HG02678 (cell line): ENCODE results near the gene FRMD3.

Source experiments
- ATAC-seq: cut with Tn5 transposase; IDR thresholded peaks from one replicate; pipeline ENCODE4 v1.9.1; 2021; ENCODE audit warnings: mild to moderate bottlenecking, moderate library complexity; ENCODE audit not compliant: unreplicated experiment

Gene FRMD3

GRCh38 chr9:83294816-83295215 is 243.4 kb downstream of the FRMD3 start:
- no peak for ATAC-seq

- ATAC-seq, result no peak
Observed at GRCh38 chr9:83291196-83291595, 247.0 kb downstream of the FRMD3 start.

- ATAC-seq, result no peak
Observed at GRCh38 chr9:83290692-83291091, 247.5 kb downstream of the FRMD3 start.

GRCh38 chr9:83287021-83287420 is 251.2 kb downstream of the FRMD3 start:
- ATAC-seq, result no peak

GRCh38 chr9:83285445-83286225 is 252.6 kb downstream of the FRMD3 start:
- ATAC-seq, result no peak

GRCh38 chr9:83284746-83285145 is 253.5 kb downstream of the FRMD3 start:
- ATAC-seq, result no peak

- no peak for ATAC-seq
Observed at GRCh38 chr9:83283528-83283927, 254.7 kb downstream of the FRMD3 start.

- no peak for ATAC-seq
Observed at GRCh38 chr9:83281306-83282255, 256.6 kb downstream of the FRMD3 start.

GRCh38 chr9:83280790-83281189 is 257.4 kb downstream of the FRMD3 start:
- ATAC-seq, result no peak

- no peak for ATAC-seq
Observed at GRCh38 chr9:83280268-83280667, 257.9 kb downstream of the FRMD3 start.

GRCh38 chr9:83274787-83275186 is 263.4 kb downstream of the FRMD3 start:
- no peak for ATAC-seq

- no peak for ATAC-seq
Observed at GRCh38 chr9:83271665-83272071, 266.5 kb downstream of the FRMD3 start.

- ATAC-seq, result no peak
Observed at GRCh38 chr9:83270116-83270515, 268.1 kb downstream of the FRMD3 start.

- ATAC-seq, result no peak
Observed at GRCh38 chr9:83267741-83268140, 270.5 kb downstream of the FRMD3 start.

GRCh38 chr9:83266666-83267496 is 271.3 kb downstream of the FRMD3 start:
- ATAC-seq, result no peak

- no peak for ATAC-seq
Observed at GRCh38 chr9:83266331-83266665, 271.9 kb downstream of the FRMD3 start.

- ATAC-seq, result no peak
Observed at GRCh38 chr9:83264315-83264714, 273.9 kb downstream of the FRMD3 start.

- ATAC-seq, result no peak
Observed at GRCh38 chr9:83259558-83259957, 278.6 kb downstream of the FRMD3 start.

- ATAC-seq, result no peak
Observed at GRCh38 chr9:83257937-83258891, 280.0 kb downstream of the FRMD3 start.

GRCh38 chr9:83247732-83248131 is 290.5 kb downstream of the FRMD3 start:
- no peak for ATAC-seq
